Naive thymus-derived CD4-positive, alpha-beta T cell (primary cell): ENCODE data around the gene OLFML2A. TPM values are rescaled to one million over a fixed set of nuclear protein-coding genes. Genes with fewer than 3 reads are reported as not detected.
A peak's percentile ranks its signal among the peaks of the same experiment; 100 is the strongest.

Experiments used
- ATAC-seq: fragments of 150-1000 bp; cut with Tn5 transposase; 2 replicates; pipeline ENCODE4 v1.10.0; 2021; ENCODE audit warnings: mild to moderate bottlenecking, moderate library complexity
- CTCF ChIA-PET: fragments of 350-600 bp; sonication (Branson Sonifier 250); formaldehyde crosslinking; loops from one replicate; lab custom pipeline; 2021; ENCODE audit warnings: antibody characterized with exemption; lab: Charles Lee
- POLR2A ChIA-PET: fragments of 350-600 bp; sonication (Branson Sonifier 250); formaldehyde crosslinking; loops from one replicate; lab custom pipeline; 2021; ENCODE audit warnings: antibody characterized with exemption, inconsistent platforms; lab: Charles Lee
- DNase-seq, 9 donors: peaks; one replicate each; pipeline versions ENCODE4 v3.0.0 to v3.0.0-alpha.2; 2020 to 2022; ENCODE audit warnings: mixed read lengths in 1 of 9
- H3K27ac ChIP-seq: one replicate; pipeline ENCODE4 v1.7.0; 2013; ENCODE audit warnings: mild to moderate bottlenecking, low read depth, low read length, moderate library complexity
- H3K27me3 ChIP-seq, 2 donors: one replicate each; pipeline ENCODE4 v1.7.0; 2013; ENCODE audit warnings: low read length in 2 of 2, mild to moderate bottlenecking in 2 of 2, moderate library complexity in 2 of 2; ENCODE audit not compliant: control insufficient read depth in 2 of 2, insufficient read depth in 2 of 2
- H3K36me3 ChIP-seq, 3 experiments: 1 replicate in 2 of 3; 2 replicates in 1 of 3; pipeline ENCODE4 v1.7.0; 2013; ENCODE audit warnings: low read length in 3 of 3, mild to moderate bottlenecking in 3 of 3, moderate library complexity in 1 of 3; ENCODE audit not compliant: insufficient read depth in 3 of 3, control insufficient read depth in 2 of 3
- H3K4me1 ChIP-seq, 2 donors: one replicate each; pipeline ENCODE4 v1.7.0; 2013; ENCODE audit warnings: low read length in 2 of 2, mild to moderate bottlenecking in 2 of 2, moderate library complexity in 1 of 2; ENCODE audit not compliant: control insufficient read depth in 2 of 2, insufficient read depth in 2 of 2
- H3K4me3 ChIP-seq: 2 replicates; pipeline ENCODE4 v1.7.0; 2013; ENCODE audit warnings: mild to moderate bottlenecking, low read length
- H3K9me3 ChIP-seq, 3 experiments: 1 replicate in 2 of 3; 2 replicates in 1 of 3; pipeline ENCODE4 v1.7.0; 2013; ENCODE audit warnings: low read length in 3 of 3; ENCODE audit not compliant: control insufficient read depth in 2 of 3
- H3K27ac Mint-ChIP-seq, 9 donors: one replicate each; pipeline ENCODE4 v1.8.0; 2020 to 2022; ENCODE audit warnings: mixed read lengths in 9 of 9, mild to moderate bottlenecking in 8 of 9, moderate library complexity in 5 of 9, inconsistent platforms in 2 of 9
- H3K27me3 Mint-ChIP-seq, 5 donors: one replicate each; pipeline ENCODE4 v1.8.0; 2021 to 2022; ENCODE audit warnings: mixed read lengths in 5 of 5, mild to moderate bottlenecking in 1 of 5
- H3K36me3 Mint-ChIP-seq, 5 donors: one replicate each; pipeline ENCODE4 v1.8.0; 2020 to 2022; ENCODE audit warnings: mixed read lengths in 5 of 5, mild to moderate bottlenecking in 3 of 5, inconsistent platforms in 1 of 5
- H3K4me1 Mint-ChIP-seq, 7 donors: one replicate each; pipeline ENCODE4 v1.8.0; 2020 to 2022; ENCODE audit warnings: mixed read lengths in 7 of 7, mild to moderate bottlenecking in 3 of 7, inconsistent platforms in 1 of 7
- H3K4me3 Mint-ChIP-seq, 10 donors: one replicate each; pipeline ENCODE4 v1.8.0; 2020 to 2022; ENCODE audit warnings: mild to moderate bottlenecking in 10 of 10, mixed read lengths in 10 of 10, moderate library complexity in 6 of 10, inconsistent platforms in 2 of 10
- H3K9me3 Mint-ChIP-seq, 11 donors: one replicate each; pipeline ENCODE4 v1.8.0; 2020 to 2022; ENCODE audit warnings: mixed read lengths in 11 of 11, mild to moderate bottlenecking in 4 of 11, inconsistent platforms in 1 of 11, moderate library complexity in 1 of 11
- intact Hi-C, 2 donors: fragments of 100-400 bp; cut with micrococcal nuclease; formaldehyde crosslinking; loops; one replicate each; pipeline ENCODE4 v1.15.1; 2023
- polyA plus RNA-seq, 2 donors: library from polyadenylated mRNA; unstranded; fragments of 300-500 nt; fragmentation: Illumina TruSeq; gene quantifications; one replicate each; pipeline ENCODE4 v1.2.3, GENCODE V29; 2021
- total RNA-seq, 6 experiments: library from RNA in 5 of 6; stranded (reverse) in 5 of 6; gene quantifications; 1 replicate in 5 of 6; 2 replicates in 1 of 6; pipeline ENCODE4 v1.2.3 and lab custom pipeline; 2021 to 2026

Gene OLFML2A
- total and polyA plus RNA-seq, 7 experiments from 2014 or later: 0.51 TPM; not detected in 6

DNA sequence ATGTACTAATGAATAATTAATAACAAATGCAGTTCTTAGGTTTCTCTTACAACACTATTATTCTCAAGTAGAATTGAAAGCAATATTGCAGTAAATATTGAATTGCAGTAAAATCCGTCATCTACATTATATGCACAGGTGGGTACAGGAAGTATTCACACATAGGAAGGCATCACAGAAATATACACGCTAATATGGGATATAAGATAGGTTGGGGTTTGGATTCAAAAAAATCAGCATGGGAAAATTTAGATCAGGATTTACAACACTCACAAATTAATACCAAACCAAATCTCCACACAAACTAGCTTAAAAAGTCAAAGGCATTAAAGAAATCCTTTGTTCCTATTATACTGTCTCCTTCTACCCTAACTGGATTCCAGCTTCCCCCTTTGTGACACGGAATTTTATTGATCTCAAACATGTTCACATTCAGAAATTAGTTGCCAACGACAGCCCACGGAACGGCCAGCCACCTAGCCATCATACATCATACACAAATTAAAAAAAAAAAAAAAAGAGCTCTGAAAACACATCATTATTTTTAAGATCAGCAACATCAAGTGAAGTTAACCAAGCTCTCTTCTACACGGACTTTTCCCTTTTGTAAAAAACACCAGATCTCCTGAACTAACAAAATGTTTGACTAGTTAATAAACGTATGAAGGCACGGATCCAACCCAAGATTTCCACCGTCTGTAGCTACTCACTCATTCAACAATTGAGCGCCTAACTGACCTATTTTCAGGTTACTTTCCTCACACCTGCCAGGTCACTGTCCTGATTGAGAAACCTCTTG lies 8.0 kb upstream of the OLFML2A start:
- Mint-ChIP-seq H3K4me1 (peaks cover 13 to 36% (median 32%) of the 10 kb centered on the region in 7 donors), H3K36me3 (no peaks in the 10 kb centered on the region), H3K4me3 (peak overlapping the region; percentile 4 to 92 (median 88)), H3K27ac (no peak overlapping the region), H3K27me3 (peaks cover 49 to 84% (median 78%) of the 10 kb centered on the region in 5 donors), H3K9me3 (no peaks in the 10 kb centered on the region)
- Histone ChIP-seq H3K27me3 (peaks cover 4 to 33% of the 10 kb centered on the region in 2 donors), H3K4me3 (peak overlapping the region; percentile 31), H3K4me1 (peaks cover 13 to 20% of the 10 kb centered on the region in 2 donors), H3K27ac (no peak overlapping the region), H3K36me3 (no peaks in the 10 kb centered on the region), H3K9me3 (no peaks in the 10 kb centered on the region)
- no peak for ATAC-seq
- intact Hi-C loops: loop anchor here (5.0 to 10.0 kb wide), 2 partner anchors 47 to 976 kb away; partner anchors contain the start of gene PBX3 (in 1 of the 2)
- POLR2A ChIA-PET: interaction anchor here (0.6 to 1.5 kb wide), 2 partner anchors 54 to 83 kb away, joined by 3 to 4 read pairs; no protein-coding TSS in a partner anchor
- no peak for DNase-seq
- CTCF ChIA-PET: interaction anchor here (1.2 kb wide), 1 partner anchor 84 kb away, joined by 3 read pairs; the partner anchor contains the start of gene WDR38

DNA sequence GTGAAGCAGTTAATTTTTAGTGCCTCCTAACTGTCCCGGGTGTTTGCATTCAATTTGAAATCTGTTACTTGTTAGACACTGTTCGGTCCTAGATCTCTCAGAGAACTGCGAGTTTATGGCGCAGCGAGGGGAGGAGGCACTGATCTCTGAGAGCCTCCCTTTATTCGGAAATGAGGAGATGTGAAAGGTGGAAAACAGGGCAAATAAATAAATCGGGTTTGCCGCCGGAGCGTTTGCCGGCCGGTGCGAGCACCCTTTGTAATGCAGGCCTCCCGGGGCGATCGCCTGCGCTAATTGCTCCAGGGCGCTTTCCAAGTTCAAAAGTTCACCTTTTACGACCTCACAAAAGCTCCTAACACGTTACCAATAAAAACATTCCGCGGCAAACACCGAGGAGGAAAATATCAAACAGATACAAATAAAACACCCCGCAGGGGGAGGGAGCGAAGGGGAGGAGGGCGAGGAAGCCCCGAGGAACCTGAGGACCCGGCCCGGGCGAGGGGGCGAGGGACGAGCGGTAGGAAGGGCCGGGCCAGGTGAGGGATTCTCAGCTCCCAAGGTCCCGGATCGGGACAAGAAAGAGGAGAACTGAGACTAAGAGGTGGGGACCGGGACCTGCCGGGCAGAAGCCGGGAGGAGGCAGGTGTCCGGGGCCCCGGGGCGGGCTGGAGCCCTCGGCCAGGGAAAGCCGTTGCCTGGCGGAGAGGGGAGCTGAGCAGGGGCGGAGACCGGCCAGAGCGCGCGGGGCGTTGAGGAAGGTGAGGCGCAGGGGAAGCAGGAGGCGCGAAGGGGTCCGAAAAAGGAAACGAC lies 7.2 kb upstream of the OLFML2A start:
- H3K4me3 ChIP-seq: peak overlapping the region; percentile 31
- Mint-ChIP-seq H3K36me3 (no peaks in the 10 kb centered on the region), H3K4me3 (peak overlapping the region; percentile 77 to 92 (median 88)), H3K9me3 (peaks cover 0 to 2% (median 0%) of the 10 kb centered on the region in 11 donors), H3K4me1 (peaks cover 13 to 40% (median 37%) of the 10 kb centered on the region in 7 donors), H3K27me3 (peaks cover 53 to 84% (median 78%) of the 10 kb centered on the region in 5 donors), H3K27ac (peak overlapping the region in 5 of 9 donors; percentile 12 to 78 (median 44))
- no peak overlapping the region for H3K27ac ChIP-seq
- DNase-seq (peak in 2 of 9 donors; percentile 11 to 39), ATAC-seq (no peak)
- no peaks in the 10 kb centered on the region for H3K9me3 ChIP-seq
- intact Hi-C loops: loop anchor here (5.0 to 10.0 kb wide), 7 partner anchors 47 to 975 kb away; partner anchors contain the start of genes HSPA5 (in 1 of the 2), PBX3 (in 1 of the 2), PPP6C (in 1 of the 2) and PSMB7 (in 1 of the 2)
- ChIA-PET CTCF (interaction anchor here (1.2 kb wide), 1 partner anchor 83 kb away, joined by 3 read pairs; the partner anchor contains the start of gene WDR38), POLR2A (interaction anchor here (1.5 to 1.8 kb wide), 2 partner anchors 82 to 102 kb away, joined by 3 to 4 read pairs; no protein-coding TSS in a partner anchor)
- H3K36me3 ChIP-seq: no peaks in the 10 kb centered on the region
- peaks cover 13 to 20% of the 10 kb centered on the region in 2 donors for H3K4me1 ChIP-seq
- peaks cover 4 to 33% of the 10 kb centered on the region in 2 donors for H3K27me3 ChIP-seq

DNA sequence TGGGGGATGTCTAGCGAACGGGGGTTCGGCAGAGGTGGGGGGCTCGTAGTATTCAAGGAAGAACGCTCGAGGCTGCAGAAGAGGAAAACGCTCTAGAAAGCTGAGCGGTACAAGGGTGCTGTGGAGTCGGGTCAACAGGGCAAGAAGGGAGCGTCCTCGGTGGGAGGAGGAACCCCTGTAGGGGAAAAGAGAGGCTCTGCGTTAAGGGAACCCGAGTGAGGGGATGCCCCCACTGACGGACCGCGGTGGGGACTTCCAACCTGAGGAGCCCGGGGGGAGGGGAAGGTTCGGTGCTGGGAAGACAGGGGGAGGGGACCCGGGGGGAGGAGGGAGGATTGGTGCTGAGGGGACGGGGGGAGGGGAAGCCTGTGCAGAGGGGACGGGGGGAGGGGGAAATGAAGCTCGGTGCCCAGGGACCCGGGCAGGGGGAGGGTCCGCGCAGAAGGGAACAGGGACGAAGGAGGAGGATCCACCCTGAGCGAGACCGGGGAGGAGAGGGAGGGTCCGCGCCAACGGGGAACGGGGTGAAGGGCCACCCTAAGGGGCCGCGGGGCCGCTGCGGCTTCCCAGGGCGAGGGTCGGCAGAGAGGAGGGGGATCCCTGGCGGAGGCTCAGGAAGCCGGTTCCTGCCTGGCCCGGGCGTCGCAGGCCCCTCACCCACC lies 6.4 kb upstream of the OLFML2A start:
- Mint-ChIP-seq H3K27ac (peak overlapping the region in 3 of 9 donors; percentile 12 to 87 (median 78)), H3K4me1 (peaks cover 13 to 40% (median 37%) of the 10 kb centered on the region in 7 donors), H3K36me3 (no peaks in the 10 kb centered on the region), H3K27me3 (peaks cover 54 to 82% (median 75%) of the 10 kb centered on the region in 5 donors), H3K4me3 (peak overlapping the region; percentile 77 to 92 (median 88)), H3K9me3 (peaks cover 0 to 2% (median 0%) of the 10 kb centered on the region in 11 donors)
- H3K9me3 ChIP-seq: no peaks in the 10 kb centered on the region
- CTCF ChIA-PET: interaction anchor here (0.6 to 7.0 kb wide), 6 partner anchors 9 to 358 kb away, joined by 3 to 66 read pairs (median 3); partner anchors contain the start of gene WDR38
- intact Hi-C loops: loop anchor here (1.0 to 5.0 kb wide), 12 partner anchors 58 to 491 kb away; partner anchors contain the start of genes ARPC5L (in 2 of the 2), HSPA5 (in 2 of the 2), GAPVD1 (in 1 of the 2) and GOLGA1 (in 1 of the 2)
- H3K27ac ChIP-seq: no peak overlapping the region
- peaks cover 7 to 37% of the 10 kb centered on the region in 2 donors for H3K27me3 ChIP-seq
- H3K36me3 ChIP-seq: no peaks in the 10 kb centered on the region
- DNase-seq (peak in 3 of 9 donors; percentile 9 to 32 (median 28)), ATAC-seq (no peak)
- peaks cover 13 to 20% of the 10 kb centered on the region in 2 donors for H3K4me1 ChIP-seq
- POLR2A ChIA-PET: interaction anchor here (1.1 to 1.8 kb wide), 3 partner anchors 83 to 101 kb away, joined by 4 to 7 read pairs (median 6); partner anchors contain the start of genes RPL35 and WDR38
- peak overlapping the region; percentile 87 for H3K4me3 ChIP-seq

DNA sequence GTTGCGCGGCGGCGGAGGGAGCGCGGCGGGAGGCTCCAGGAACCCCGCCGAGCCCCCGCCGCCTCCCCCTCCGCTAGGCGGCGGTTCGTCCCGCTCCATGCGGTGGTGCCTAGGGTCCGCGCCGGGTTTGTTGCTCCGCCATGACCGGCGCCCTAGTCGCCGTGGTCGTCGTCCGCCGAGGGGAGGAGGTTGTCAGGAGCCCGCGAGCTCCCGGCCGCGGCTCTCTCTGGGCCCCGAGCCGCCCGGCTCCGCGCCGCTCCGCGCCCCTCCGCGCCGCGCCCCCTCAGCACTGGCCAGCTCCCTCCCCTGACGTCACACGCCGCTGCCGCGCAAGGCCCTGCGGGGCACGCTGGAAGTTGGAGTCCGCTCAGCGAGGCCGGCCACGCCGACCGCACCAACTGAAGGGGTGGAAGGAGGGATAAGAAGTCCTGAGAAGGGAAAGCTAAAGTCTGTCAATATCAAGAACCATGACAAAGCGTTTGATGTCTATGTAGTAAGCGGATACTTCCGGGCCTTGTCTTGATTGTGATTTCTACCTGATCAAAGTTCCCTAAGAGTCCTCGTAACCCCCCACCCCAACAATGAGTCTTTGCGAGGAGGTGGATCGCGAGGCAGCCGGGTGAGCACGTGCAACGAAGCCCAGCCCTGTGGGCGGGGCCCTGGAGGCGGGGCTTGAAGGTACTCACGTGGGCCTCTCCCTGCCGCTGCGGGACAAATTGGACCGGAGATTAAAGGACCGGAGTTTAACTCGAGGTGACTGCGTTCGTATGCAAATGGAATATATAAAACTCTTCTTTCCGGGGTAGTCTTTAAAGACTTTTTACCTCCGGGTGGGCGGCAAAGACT lies 5.7 kb upstream of the OLFML2A start, which contains the start of gene NR6A1:
NR6A1 (minus strand) TSS at position 291 of the 846 bp plus-strand sequence.
- Histone ChIP-seq H3K27ac (no peak within 1 kb of the TSS), H3K36me3 (no peaks in the 10 kb centered on the region), H3K27me3 (peaks cover 7 to 38% of the 10 kb centered on the region in 2 donors), H3K4me1 (peaks cover 13 to 20% of the 10 kb centered on the region in 2 donors), H3K4me3 (peak within 1 kb of the TSS; percentile 87), H3K9me3 (no peaks in the 10 kb centered on the region)
- Mint-ChIP-seq H3K27ac (peak within 1 kb of the TSS; percentile 39 to 93 (median 79)), H3K36me3 (no peaks in the 10 kb centered on the region), H3K4me3 (peak within 1 kb of the TSS; percentile 86 to 97 (median 91)), H3K4me1 (peaks cover 17 to 46% (median 42%) of the 10 kb centered on the region in 7 donors), H3K27me3 (peaks cover 61 to 82% (median 75%) of the 10 kb centered on the region in 5 donors), H3K9me3 (peaks cover 0 to 2% (median 0%) of the 10 kb centered on the region in 11 donors)
- peak; percentile 94 for ATAC-seq
- ChIA-PET POLR2A (interaction anchor here (1.1 to 1.8 kb wide), 3 partner anchors 82 to 101 kb away, joined by 4 to 7 read pairs (median 6); partner anchors contain the start of genes RPL35 and WDR38), CTCF (interaction anchor here (0.6 to 7.0 kb wide), 7 partner anchors 10 to 615 kb away, joined by 3 to 66 read pairs (median 3); partner anchors contain the start of gene WDR38)
- intact Hi-C loops: loop anchor here (1.0 to 5.0 kb wide), 12 partner anchors 59 to 490 kb away; partner anchors contain the start of genes ARPC5L (in 2 of the 2), HSPA5 (in 2 of the 2), GAPVD1 (in 1 of the 2) and GOLGA1 (in 1 of the 2)
- peak; percentile 86 to 94 (median 91) for DNase-seq
